Gastrocnemius medialis (tissue), 4 donors: ENCODE data around the gene PTPN13. TPM values are rescaled to one million over a fixed set of nuclear protein-coding genes. Genes with fewer than 3 reads are reported as not detected.

Experiments used
- ATAC-seq, 2 donors: fragments of 150-250 bp; one replicate each; pipeline ENCODE4 v1.9.1; 2016
- DNase-seq, 2 donors: peaks; one replicate each; pipeline ENCODE4 v3.0.0-alpha.2; 2019
- H3K27ac ChIP-seq, 4 donors: fragments of 200-600 bp; sonication (generic); 1 replicate in 1 of 4; 2 replicates in 3 of 4; pipeline ENCODE4 v1.5.1; 2016 to 2018; ENCODE audit warnings: mild to moderate bottlenecking in 2 of 4, moderate library complexity in 1 of 4
- H3K27me3 ChIP-seq, 3 donors: fragments of 200-600 bp; sonication (generic) in 2 of 3; 1 replicate in 1 of 3; 2 replicates in 2 of 3; pipeline versions ENCODE4 v1.5.1 to v1.6.0; 2016 to 2019; ENCODE audit warnings: mild to moderate bottlenecking in 1 of 3, moderate library complexity in 1 of 3
- H3K36me3 ChIP-seq, 2 donors: fragments of 200-600 bp; sonication (generic) in 1 of 2; one replicate each; pipeline ENCODE4 v1.5.1; 2017 to 2018
- H3K4me1 ChIP-seq, 2 donors: fragments of 200-600 bp; sonication (generic) in 1 of 2; one replicate each; pipeline ENCODE4 v1.5.1; 2016 to 2017; ENCODE audit warnings: mild to moderate bottlenecking in 2 of 2
- H3K4me3 ChIP-seq, 4 donors: fragments of 200-600 bp; sonication (generic) in 3 of 4; 1 replicate in 1 of 4; 2 replicates in 3 of 4; pipeline ENCODE4 v1.5.1; 2016 to 2019; ENCODE audit warnings: mild to moderate bottlenecking in 2 of 4
- H3K9me3 ChIP-seq, 3 donors: fragments of 200-600 bp; sonication (generic) in 2 of 3; 1 replicate in 1 of 3; 2 replicates in 2 of 3; pipeline ENCODE4 v1.5.1; 2016 to 2019
- CTCF ChIP-seq, 5 experiments: fragments of 450-650 bp in 3 of 5; fragments of 200-600 bp in 2 of 5; sonication (generic) in 2 of 5; IDR thresholded peaks in 4 of 5; conservative IDR thresholded peaks in 1 of 5; 1 replicate in 4 of 5; 2 replicates in 1 of 5; pipeline ENCODE4 v1.5.1; 2016 to 2019; ENCODE audit warnings: antibody characterized with exemption in 5 of 5, mild to moderate bottlenecking in 3 of 5, moderate library complexity in 3 of 5
- POLR2A ChIP-seq, 2 donors: fragments of 450-650 bp; IDR thresholded peaks; one replicate each; pipeline ENCODE4 v1.6.1; 2017; ENCODE audit warnings: antibody characterized with exemption in 2 of 2, mild to moderate bottlenecking in 2 of 2, moderate library complexity in 2 of 2
- in situ Hi-C, 4 donors: fragments of 200-750 bp; cut with MboI; loops; one replicate each; pipeline versions ENCODE4 v1.15.0 to v1.8.0; 2017; ENCODE audit warnings: low sequenced_read_pairs in 4 of 4
- intact Hi-C: fragments of 100-400 bp; cut with DNase I; formaldehyde crosslinking; loops from one replicate; pipeline ENCODE4 v1.15.1; 2023; ENCODE audit warnings: low total_unique reads
- total RNA-seq, 4 donors: library from RNA; depleted of rRNA; stranded (reverse); fragments of >200 nt; gene quantifications; one replicate each; pipeline versions ENCODE4 v1.1.0 to v1.2.3, GENCODE V29; 2016

PTPN13 gene
- total RNA-seq, 4 donors from 2014 or later, result 0.87 to 2.0 (median 1.6) TPM

DNA sequence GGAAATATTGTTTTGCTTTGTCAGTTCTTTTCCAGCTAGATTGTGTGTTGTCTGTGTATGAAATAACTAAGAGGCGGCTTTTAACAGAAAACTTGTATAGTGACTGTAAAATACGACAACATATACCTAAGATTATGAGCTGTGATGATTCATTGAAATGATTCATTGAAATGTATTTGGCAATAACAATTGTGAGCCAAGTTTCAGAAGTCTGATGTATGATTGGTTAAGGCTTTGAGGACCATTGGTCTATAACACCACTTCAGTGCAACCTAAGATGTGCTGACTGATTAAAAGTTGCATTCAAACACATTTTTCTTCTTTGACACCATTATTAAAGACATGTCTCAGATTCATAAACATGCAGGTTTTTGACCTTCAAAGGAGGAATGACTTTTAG lies 76.6 kb downstream of the PTPN13 start:
- in situ Hi-C loops, result no loop called here
- Histone ChIP-seq H3K27ac (no peak overlapping the region), H3K9me3 (no peaks in the 10 kb centered on the region), H3K4me1 (no peaks in the 10 kb centered on the region), H3K36me3 (no peaks in the 10 kb centered on the region), H3K4me3 (no peak overlapping the region), H3K27me3 (no peaks in the 10 kb centered on the region)
- DNase-seq (no peak), ATAC-seq (no peak)
- intact Hi-C loops, result no loop called here
- TF ChIP-seq CTCF (IDR thresholded peaks at IDR 0.05 in 4 of 5, conservative IDR thresholded peaks at IDR 0.05 in 1 of 5), result no peak
- TF ChIP-seq POLR2A (IDR thresholded peaks at IDR 0.05), result no peak

DNA sequence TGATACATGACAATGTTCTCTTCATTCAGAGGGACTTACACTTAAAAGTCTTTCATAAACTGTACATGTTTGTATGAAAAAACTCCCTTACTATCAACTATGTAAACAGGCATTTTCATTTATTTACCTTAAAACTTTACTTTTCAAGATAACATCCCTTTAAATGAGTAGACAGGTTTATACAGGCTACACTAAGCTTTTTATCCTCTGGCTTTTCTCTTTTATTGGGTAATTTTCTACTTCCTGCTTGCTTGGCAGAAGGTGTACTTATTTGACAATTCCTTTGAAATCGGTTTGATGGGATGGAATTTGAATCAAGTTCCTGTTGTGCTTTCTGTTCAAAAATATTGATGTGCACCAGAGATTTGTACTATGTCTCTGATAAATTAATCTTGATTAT lies 81.4 kb downstream of the PTPN13 start:
- in situ Hi-C loops, result no loop called here
- TF ChIP-seq POLR2A (IDR thresholded peaks at IDR 0.05) (no peak), CTCF (IDR thresholded peaks at IDR 0.05 in 4 of 5, conservative IDR thresholded peaks at IDR 0.05 in 1 of 5) (no peak)
- no peak overlapping the region for H3K4me3 ChIP-seq

DNA sequence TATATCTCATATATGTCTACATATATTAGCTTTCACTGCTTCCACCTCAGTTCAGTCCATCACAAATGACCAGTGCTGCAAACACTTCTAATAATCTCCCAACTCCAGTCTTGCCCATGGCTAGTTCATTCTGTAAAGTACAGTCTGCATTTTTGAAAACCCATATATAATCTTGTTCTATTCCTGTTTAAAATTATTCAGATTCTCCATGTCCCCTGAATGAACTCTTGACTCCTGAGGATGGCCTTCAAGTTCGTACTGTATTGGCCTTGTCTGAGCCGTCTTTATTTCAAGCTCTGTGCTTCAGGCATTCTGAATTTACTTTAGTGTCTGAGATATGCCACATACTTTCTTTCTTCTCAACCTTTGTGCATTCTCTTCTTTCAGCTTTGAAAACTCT lies 84.7 kb downstream of the PTPN13 start:
- Histone ChIP-seq H3K27me3 (no peaks in the 10 kb centered on the region), H3K9me3 (no peaks in the 10 kb centered on the region), H3K27ac (no peak overlapping the region), H3K4me3 (no peak overlapping the region), H3K36me3 (no peaks in the 10 kb centered on the region), H3K4me1 (no peaks in the 10 kb centered on the region)
- no peak for ATAC-seq
- DNase-seq, result no peak
- TF ChIP-seq CTCF (IDR thresholded peaks at IDR 0.05 in 4 of 5, conservative IDR thresholded peaks at IDR 0.05 in 1 of 5) (no peak), POLR2A (IDR thresholded peaks at IDR 0.05) (no peak)
- intact Hi-C loops (no loop called here), in situ Hi-C loops (no loop called here)

More for the DNA sequence above, 81.4 kb downstream of the PTPN13 start:
- H3K27ac ChIP-seq, result no peak overlapping the region
- H3K36me3 ChIP-seq, result no peaks in the 10 kb centered on the region
- H3K9me3 ChIP-seq, result no peaks in the 10 kb centered on the region
- DNase-seq, result no peak
- intact Hi-C loops, result no loop called here
- no peaks in the 10 kb centered on the region for H3K27me3 ChIP-seq
- no peak for ATAC-seq
- no peaks in the 10 kb centered on the region for H3K4me1 ChIP-seq

DNA sequence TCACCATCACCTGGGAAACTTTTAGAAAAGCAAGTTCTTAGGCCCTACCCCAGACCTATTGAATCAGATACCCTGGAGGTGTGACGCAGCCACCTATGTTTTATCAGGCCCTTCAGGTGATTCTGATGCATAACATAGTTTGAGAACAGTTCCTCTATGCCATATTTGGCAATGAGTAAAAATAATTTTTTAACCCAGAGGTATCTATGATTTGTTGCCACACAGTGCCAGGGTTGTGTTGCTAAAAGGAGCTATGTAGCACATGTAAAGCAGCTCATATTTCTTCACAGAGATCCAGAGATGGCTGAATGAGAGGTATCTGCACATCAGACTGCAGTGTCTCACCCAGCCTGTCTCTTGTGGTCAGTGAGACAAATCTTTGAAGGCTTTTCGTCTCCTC lies 85.3 kb downstream of the PTPN13 start:
- Histone ChIP-seq H3K4me1 (no peaks in the 10 kb centered on the region), H3K4me3 (no peak overlapping the region), H3K9me3 (no peaks in the 10 kb centered on the region), H3K27ac (no peak overlapping the region), H3K36me3 (no peaks in the 10 kb centered on the region), H3K27me3 (no peaks in the 10 kb centered on the region)
- DNase-seq (no peak), ATAC-seq (no peak)
- TF ChIP-seq POLR2A (IDR thresholded peaks at IDR 0.05) (no peak), CTCF (IDR thresholded peaks at IDR 0.05 in 4 of 5, conservative IDR thresholded peaks at IDR 0.05 in 1 of 5) (no peak)
- in situ Hi-C loops, result no loop called here
- intact Hi-C loops, result no loop called here

- in situ Hi-C loops, result no loop called here
- no peak for ATAC-seq
- Histone ChIP-seq H3K27ac (no peak overlapping the region), H3K27me3 (no peaks in the 10 kb centered on the region), H3K36me3 (no peaks in the 10 kb centered on the region), H3K4me1 (no peaks in the 10 kb centered on the region), H3K9me3 (no peaks in the 10 kb centered on the region), H3K4me3 (no peak overlapping the region)
- TF ChIP-seq CTCF (IDR thresholded peaks at IDR 0.05 in 4 of 5, conservative IDR thresholded peaks at IDR 0.05 in 1 of 5) (no peak), POLR2A (IDR thresholded peaks at IDR 0.05) (no peak)
- no peak for DNase-seq
- intact Hi-C loops, result no loop called here
Measured at GRCh38 chr4:86683167-86683566, 89.1 kb downstream of the PTPN13 start.
